Stimulated activated naive CD8-positive, alpha-beta T cell treated with anti-CD3 and anti-CD28 coated beads, Interleukin-15, amount 100 ng/mL, for 72 hours (primary cell): ENCODE results near the gene UVRAG.

ENCODE experiments used
- ATAC-seq: fragments of 150-1000 bp; cut with Tn5 transposase; 2 replicates; pipeline ENCODE4 v1.10.0; 2021; ENCODE audit warnings: mild to moderate bottlenecking, moderate library complexity
- DNase-seq, 2 donors: peaks; one replicate each; pipeline ENCODE4 v3.0.0; 2021 to 2022
- H3K27ac Mint-ChIP-seq, 2 donors: one replicate each; pipeline ENCODE4 v1.8.0; 2022; ENCODE audit warnings: mild to moderate bottlenecking in 2 of 2, mixed read lengths in 2 of 2, moderate library complexity in 2 of 2
- H3K27me3 Mint-ChIP-seq: one replicate; pipeline ENCODE4 v1.8.0; 2022; ENCODE audit warnings: mixed read lengths
- H3K4me1 Mint-ChIP-seq: one replicate; pipeline ENCODE4 v1.8.0; 2022; ENCODE audit warnings: mild to moderate bottlenecking, mixed read lengths
- H3K4me3 Mint-ChIP-seq, 2 donors: one replicate each; pipeline ENCODE4 v1.8.0; 2022; ENCODE audit warnings: mild to moderate bottlenecking in 2 of 2, mixed read lengths in 2 of 2, moderate library complexity in 1 of 2
- H3K9me3 Mint-ChIP-seq, 2 donors: one replicate each; pipeline ENCODE4 v1.8.0; 2022; ENCODE audit warnings: mixed read lengths in 2 of 2

Gene UVRAG

GRCh38 chr11:75795276-75796090 is 19.5 kb upstream of the UVRAG start:
- Mint-ChIP-seq H3K4me1 (no peaks in the 10 kb centered on the region), H3K27ac (peak overlapping the region in 1 of 2 donors; percentile 27)

GRCh38 chr11:75796091-75796435 is 18.9 kb upstream of the UVRAG start:
- Mint-ChIP-seq H3K4me1 (no peaks in the 10 kb centered on the region), H3K27ac (no peak overlapping the region), H3K4me3 (no peak overlapping the region), H3K9me3 (no peaks in the 10 kb centered on the region), H3K27me3 (no peaks in the 10 kb centered on the region)
- no peak for ATAC-seq
- DNase-seq, result no peak

More at GRCh38 chr11:75795276-75796090, 19.5 kb upstream of the UVRAG start:
- no peak for ATAC-seq
- DNase-seq, result no peak
- H3K27me3 Mint-ChIP-seq, result no peaks in the 10 kb centered on the region
- H3K9me3 Mint-ChIP-seq, result no peaks in the 10 kb centered on the region
- no peak overlapping the region for H3K4me3 Mint-ChIP-seq

GRCh38 chr11:75797116-75797515 is 17.9 kb upstream of the UVRAG start:
- no peak for ATAC-seq
- H3K27me3 Mint-ChIP-seq, result no peaks in the 10 kb centered on the region
- no peak for DNase-seq
- no peak overlapping the region for H3K27ac Mint-ChIP-seq
- no peaks in the 10 kb centered on the region for H3K4me1 Mint-ChIP-seq
- H3K4me3 Mint-ChIP-seq, result no peak overlapping the region
- H3K9me3 Mint-ChIP-seq, result no peaks in the 10 kb centered on the region

GRCh38 chr11:75797792-75798191 is 17.2 kb upstream of the UVRAG start:
- peak overlapping the region; percentile 35 to 89 for H3K27ac Mint-ChIP-seq
- H3K4me1 Mint-ChIP-seq, result no peaks in the 10 kb centered on the region
- DNase-seq (no peak), ATAC-seq (no peak)
- no peak overlapping the region for H3K4me3 Mint-ChIP-seq
- H3K27me3 Mint-ChIP-seq, result no peaks in the 10 kb centered on the region
- H3K9me3 Mint-ChIP-seq, result no peaks in the 10 kb centered on the region

GRCh38 chr11:75800136-75800675 is 14.8 kb upstream of the UVRAG start:
- ATAC-seq, result no peak
- Mint-ChIP-seq H3K27ac (no peak overlapping the region), H3K4me3 (no peak overlapping the region)

GRCh38 chr11:75800728-75801361 is 14.2 kb upstream of the UVRAG start:
- Mint-ChIP-seq H3K4me3 (no peak overlapping the region), H3K4me1 (no peaks in the 10 kb centered on the region), H3K27ac (no peak overlapping the region), H3K27me3 (no peaks in the 10 kb centered on the region), H3K9me3 (no peaks in the 10 kb centered on the region)
- ATAC-seq (no peak), DNase-seq (no peak)

More at GRCh38 chr11:75800136-75800675, 14.8 kb upstream of the UVRAG start:
- no peak for DNase-seq
- Mint-ChIP-seq H3K27me3 (no peaks in the 10 kb centered on the region), H3K9me3 (no peaks in the 10 kb centered on the region), H3K4me1 (no peaks in the 10 kb centered on the region)

GRCh38 chr11:75801362-75802020 is 13.5 kb upstream of the UVRAG start:
- Mint-ChIP-seq H3K27ac (no peak overlapping the region), H3K9me3 (no peaks in the 10 kb centered on the region), H3K4me3 (no peak overlapping the region), H3K27me3 (no peaks in the 10 kb centered on the region), H3K4me1 (no peaks in the 10 kb centered on the region)
- ATAC-seq, result no peak
- no peak for DNase-seq

GRCh38 chr11:75802021-75802912 is 12.7 kb upstream of the UVRAG start:
- no peaks in the 10 kb centered on the region for H3K4me1 Mint-ChIP-seq

GRCh38 chr11:75802913-75803820 is 11.8 kb upstream of the UVRAG start:
- H3K27ac Mint-ChIP-seq, result no peak overlapping the region
- H3K27me3 Mint-ChIP-seq, result no peaks in the 10 kb centered on the region
- H3K4me1 Mint-ChIP-seq, result no peaks in the 10 kb centered on the region
- H3K4me3 Mint-ChIP-seq, result no peak overlapping the region
- H3K9me3 Mint-ChIP-seq, result no peaks in the 10 kb centered on the region
- peak; percentile 88 for ATAC-seq
- DNase-seq, result peak; percentile 58 to 65

More at GRCh38 chr11:75802021-75802912, 12.7 kb upstream of the UVRAG start:
- DNase-seq, result no peak
- Mint-ChIP-seq H3K4me3 (no peak overlapping the region), H3K27ac (no peak overlapping the region), H3K9me3 (no peaks in the 10 kb centered on the region), H3K27me3 (no peaks in the 10 kb centered on the region)
- ATAC-seq, result no peak

GRCh38 chr11:75809111-75809510 is 5.9 kb upstream of the UVRAG start:
- no peaks in the 10 kb centered on the region for H3K27me3 Mint-ChIP-seq

GRCh38 chr11:75809991-75810390 is 5.0 kb upstream of the UVRAG start:
- peaks cover 9% of the 10 kb centered on the region for H3K4me1 Mint-ChIP-seq
- H3K27me3 Mint-ChIP-seq, result no peaks in the 10 kb centered on the region
- ATAC-seq (no peak), DNase-seq (no peak)
- no peak overlapping the region for H3K4me3 Mint-ChIP-seq
- H3K9me3 Mint-ChIP-seq, result no peaks in the 10 kb centered on the region
- H3K27ac Mint-ChIP-seq, result no peak overlapping the region

More at GRCh38 chr11:75809111-75809510, 5.9 kb upstream of the UVRAG start:
- Mint-ChIP-seq H3K4me3 (no peak overlapping the region), H3K27ac (no peak overlapping the region), H3K9me3 (no peaks in the 10 kb centered on the region), H3K4me1 (peaks cover 9% of the 10 kb centered on the region)
- ATAC-seq, result no peak
- DNase-seq, result no peak

GRCh38 chr11:75810637-75811390 is 4.2 kb upstream of the UVRAG start:
- H3K27ac Mint-ChIP-seq, result no peak overlapping the region
- no peaks in the 10 kb centered on the region for H3K27me3 Mint-ChIP-seq
- H3K9me3 Mint-ChIP-seq, result no peaks in the 10 kb centered on the region
- peaks cover 9% of the 10 kb centered on the region for H3K4me1 Mint-ChIP-seq
- H3K4me3 Mint-ChIP-seq, result no peak overlapping the region
- ATAC-seq, result no peak
- no peak for DNase-seq

GRCh38 chr11:75811485-75811884 is 3.5 kb upstream of the UVRAG start:
- Mint-ChIP-seq H3K27ac (no peak overlapping the region), H3K9me3 (no peaks in the 10 kb centered on the region), H3K4me3 (no peak overlapping the region), H3K27me3 (no peaks in the 10 kb centered on the region), H3K4me1 (peaks cover 9% of the 10 kb centered on the region)
- ATAC-seq (no peak), DNase-seq (no peak)
